ENCODE results near the gene PIGU. TPM values are rescaled to one million over a fixed set of nuclear protein-coding genes. Genes with fewer than 3 reads are reported as not detected.

Gene PIGU
- total and polyA plus RNA-seq, 12 donors, result 11.0 to 23.8 (median 14.6) TPM

DNA sequence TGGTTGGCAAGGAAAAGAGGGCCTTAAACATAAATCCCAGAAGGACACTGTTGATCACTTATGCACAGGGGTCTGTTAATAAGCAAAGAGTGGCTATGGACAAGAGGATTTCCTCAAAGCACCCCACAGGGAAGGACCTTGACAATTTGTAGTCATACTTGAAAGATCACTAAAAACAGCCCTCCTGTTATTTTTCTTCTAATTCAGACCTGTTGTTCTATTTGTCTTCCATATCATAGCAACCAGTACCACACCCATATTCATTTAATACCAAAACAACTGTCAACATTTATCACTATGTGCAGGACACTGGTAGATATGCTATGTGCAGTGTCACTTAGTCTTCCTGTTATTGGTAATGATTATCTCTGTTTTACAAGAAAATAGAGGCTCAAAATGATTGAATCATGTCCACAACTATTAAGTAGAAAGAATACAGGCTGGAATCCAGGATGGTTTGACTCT lies 163.9 kb downstream of the PIGU start:
- no peak for ATAC-seq
- Histone ChIP-seq H3K36me3 (peaks cover 0 to 54% (median 11%) of the 10 kb centered on the region in 9 donors), H3K4me3 (no peak overlapping the region), H3K9me3 (no peaks in the 10 kb centered on the region), H3K27me3 (no peaks in the 10 kb centered on the region), H3K4me1 (peaks cover 0 to 43% (median 20%) of the 10 kb centered on the region in 9 donors), H3K27ac (no peak overlapping the region)
- TF ChIP-seq, protein P1, sequence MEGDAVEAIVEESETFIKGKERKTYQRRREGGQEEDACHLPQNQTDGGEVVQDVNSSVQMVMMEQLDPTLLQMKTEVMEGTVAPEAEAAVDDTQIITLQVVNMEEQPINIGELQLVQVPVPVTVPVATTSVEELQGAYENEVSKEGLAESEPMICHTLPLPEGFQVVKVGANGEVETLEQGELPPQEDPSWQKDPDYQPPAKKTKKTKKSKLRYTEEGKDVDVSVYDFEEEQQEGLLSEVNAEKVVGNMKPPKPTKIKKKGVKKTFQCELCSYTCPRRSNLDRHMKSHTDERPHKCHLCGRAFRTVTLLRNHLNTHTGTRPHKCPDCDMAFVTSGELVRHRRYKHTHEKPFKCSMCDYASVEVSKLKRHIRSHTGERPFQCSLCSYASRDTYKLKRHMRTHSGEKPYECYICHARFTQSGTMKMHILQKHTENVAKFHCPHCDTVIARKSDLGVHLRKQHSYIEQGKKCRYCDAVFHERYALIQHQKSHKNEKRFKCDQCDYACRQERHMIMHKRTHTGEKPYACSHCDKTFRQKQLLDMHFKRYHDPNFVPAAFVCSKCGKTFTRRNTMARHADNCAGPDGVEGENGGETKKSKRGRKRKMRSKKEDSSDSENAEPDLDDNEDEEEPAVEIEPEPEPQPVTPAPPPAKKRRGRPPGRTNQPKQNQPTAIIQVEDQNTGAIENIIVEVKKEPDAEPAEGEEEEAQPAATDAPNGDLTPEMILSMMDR (IDR thresholded peaks at IDR 0.05), result no peak
- intact Hi-C loops (cut with DNase I), result loop anchor here in 3 of 10 donors (5.0 to 10.0 kb wide), 3 partner anchors 36 to 854 kb away; no protein-coding TSS in a partner anchor
- DNase-seq, result no peak

DNA sequence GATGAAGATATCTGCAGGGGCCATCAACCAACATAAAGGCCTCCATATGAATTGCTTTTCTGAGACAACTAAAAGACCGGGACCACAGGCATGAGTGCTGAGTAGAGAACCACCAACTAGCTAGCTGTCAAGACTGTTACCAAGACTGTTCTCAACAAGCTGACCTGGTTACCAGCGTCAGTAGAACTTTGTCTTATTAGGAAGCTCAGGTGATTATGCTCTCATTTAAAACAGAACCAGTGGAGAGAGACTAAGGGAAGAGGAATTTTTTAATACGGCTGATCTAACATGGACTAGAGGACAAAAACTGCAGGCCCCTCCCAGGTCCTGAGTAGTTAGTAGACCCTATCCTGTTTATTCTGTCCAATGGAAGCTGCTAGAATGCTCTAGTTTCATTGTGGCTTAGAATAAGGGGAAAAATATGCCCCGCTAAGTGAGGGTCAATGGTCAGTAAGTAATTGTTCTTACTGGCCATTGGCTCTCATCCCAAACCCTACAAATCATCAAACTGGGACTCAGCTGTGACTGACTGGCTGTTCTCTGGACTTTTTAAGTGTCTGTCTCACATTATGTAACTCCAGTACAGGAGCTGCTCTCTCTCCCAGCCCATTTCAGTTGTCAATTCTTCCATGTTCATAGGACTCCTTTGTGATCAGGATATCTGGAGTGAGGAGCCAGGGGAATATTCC lies 164.5 kb downstream of the PIGU start:
- ATAC-seq (no peak), DNase-seq (no peak)
- peaks cover 0 to 37% (median 15%) of the 10 kb centered on the region in 9 donors for H3K4me1 ChIP-seq
- no peak overlapping the region for H3K4me3 ChIP-seq
- 93 to 94% methylated on average over 4 of the region's 4 CpGs for WGBS, 2 donors
- no peaks in the 10 kb centered on the region for H3K27me3 ChIP-seq
- no peak overlapping the region for H3K27ac ChIP-seq
- H3K36me3 ChIP-seq, result peaks cover 0 to 59% (median 11%) of the 10 kb centered on the region in 9 donors
- TF ChIP-seq, protein P1 (IDR thresholded peaks at IDR 0.05), result no peak
- no peaks in the 10 kb centered on the region for H3K9me3 ChIP-seq
- intact Hi-C loops (cut with DNase I), result loop anchor here in 3 of 10 donors (5.0 to 10.0 kb wide), 3 partner anchors 35 to 855 kb away; no protein-coding TSS in a partner anchor

DNA sequence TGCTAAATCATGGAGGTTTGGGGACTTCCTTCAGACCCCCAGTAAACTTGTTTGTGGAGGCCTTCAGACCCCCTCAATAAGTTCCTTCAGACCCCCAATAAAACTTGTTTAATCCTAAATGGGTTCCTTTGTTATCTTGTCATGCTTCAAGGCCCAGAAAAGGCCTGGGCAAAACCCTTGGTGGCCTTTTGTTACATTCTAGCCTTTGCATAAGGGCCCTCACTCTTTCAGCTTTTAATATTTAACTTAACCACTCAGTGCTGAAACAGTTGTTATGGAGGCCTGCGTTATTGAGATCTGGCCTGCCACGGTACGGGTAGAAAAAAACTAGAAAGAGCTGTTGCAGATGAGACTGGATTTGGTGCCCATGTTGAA lies 165.0 kb downstream of the PIGU start:
- no peak overlapping the region for H3K27ac ChIP-seq
- H3K4me1 ChIP-seq, result peaks cover 0 to 31% (median 11%) of the 10 kb centered on the region in 9 donors
- no peaks in the 10 kb centered on the region for H3K27me3 ChIP-seq
- TF ChIP-seq, protein P1 (IDR thresholded peaks at IDR 0.05), result no peak
- no peaks in the 10 kb centered on the region for H3K9me3 ChIP-seq
- DNase-seq, result no peak
- H3K4me3 ChIP-seq, result no peak overlapping the region
- 91 to 93% methylated on average over 3 of the region's 3 CpGs for WGBS, 2 donors
- intact Hi-C loops (cut with DNase I), result loop anchor here in 3 of 10 donors (5.0 to 10.0 kb wide), 3 partner anchors 35 to 855 kb away; no protein-coding TSS in a partner anchor
- ATAC-seq, result no peak
- peaks cover 0 to 65% (median 11%) of the 10 kb centered on the region in 9 donors for H3K36me3 ChIP-seq

DNA sequence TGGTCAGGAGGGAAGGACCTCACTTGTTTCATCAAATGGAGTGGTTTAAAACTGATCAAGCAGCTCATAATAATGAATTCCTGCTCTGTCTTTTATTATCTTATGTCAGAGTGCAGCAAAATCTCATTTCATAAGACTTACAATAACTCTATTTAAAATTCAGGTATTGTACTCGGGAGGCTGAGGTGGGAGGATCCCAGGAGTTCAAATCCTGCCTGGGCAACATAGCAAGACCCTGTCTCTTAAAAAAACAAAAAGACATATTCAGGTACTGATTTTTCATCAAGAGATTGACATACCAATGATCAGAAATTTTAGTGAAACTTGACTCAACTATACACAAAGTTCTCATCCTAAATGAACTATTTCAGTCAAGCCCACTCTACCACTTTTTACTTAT lies 166.3 kb downstream of the PIGU start:
- TF ChIP-seq, protein P1 (IDR thresholded peaks at IDR 0.05), result no peak
- intact Hi-C loops (cut with DNase I), result loop anchor here in 3 of 10 donors (5.0 to 10.0 kb wide), 3 partner anchors 33 to 857 kb away; no protein-coding TSS in a partner anchor
- Histone ChIP-seq H3K27ac (no peak overlapping the region), H3K36me3 (peaks cover 0 to 78% (median 15%) of the 10 kb centered on the region in 9 donors), H3K4me3 (no peak overlapping the region), H3K9me3 (no peaks in the 10 kb centered on the region), H3K4me1 (peaks cover 0 to 25% (median 8%) of the 10 kb centered on the region in 9 donors), H3K27me3 (no peaks in the 10 kb centered on the region)
- ATAC-seq, result no peak
- DNase-seq, result no peak
- WGBS, 2 donors, result 87 to 88% methylated on average over 1 of the region's 1 CpG

Other genes with a start within 250 kb of the PIGU start
- gene DYNLRB1, start 160.7 kb downstream of the PIGU start, total RNA-seq, result 100 to 1,000 TPM; 132 to 187 (median 148) TPM
- gene DYNLRB1, start 160.7 kb downstream of the PIGU start, polyA plus RNA-seq, result 100 to 1,000 TPM; 253 to 408 TPM
- 100 to 1,000 TPM in 2 of 10 donors, 10 to 100 TPM in 8; 61.7 to 137 (median 74.6) TPM for gene MAP1LC3A, start 118.4 kb downstream of the PIGU start, total RNA-seq
- 100 to 1,000 TPM in 1 of 2 donors, 10 to 100 TPM in 1; 61.5 to 133 TPM for gene MAP1LC3A, start 118.4 kb downstream of the PIGU start, polyA plus RNA-seq
- 100 to 1,000 TPM in 8 of 10 donors, 10 to 100 TPM in 2; 73.4 to 174 (median 136) TPM for gene TP53INP2, start 27.3 kb upstream of the PIGU start, total RNA-seq
- gene TP53INP2, start 27.3 kb upstream of the PIGU start, polyA plus RNA-seq, result 10 to 100 TPM; 31.7 to 48.8 TPM
- gene NCOA6, start 148.6 kb upstream of the PIGU start, total RNA-seq, result 10 to 100 TPM; 15.5 to 19.7 (median 18.0) TPM
- 10 to 100 TPM; 11.6 to 37.5 TPM for gene NCOA6, start 148.6 kb upstream of the PIGU start, polyA plus RNA-seq
- 10 to 100 TPM in 9 of 10 donors, 1 to 10 TPM in 1; 8.0 to 27.7 (median 14.9) TPM for gene GGT7, start 195.8 kb upstream of the PIGU start, total RNA-seq
- 10 to 100 TPM; 14.6 to 45.4 TPM for gene GGT7, start 195.8 kb upstream of the PIGU start, polyA plus RNA-seq
- gene ACSS2, start 199.5 kb upstream of the PIGU start, total RNA-seq, result 100 to 1,000 TPM in 6 of 10 donors, 10 to 100 TPM in 4; 90.2 to 125 (median 104) TPM
- gene ACSS2, start 199.5 kb upstream of the PIGU start, polyA plus RNA-seq, result 100 to 1,000 TPM in 1 of 2 donors, 10 to 100 TPM in 1; 65.4 to 213 TPM

Measured in heart right ventricle (tissue), 16 donors.